ENCODE measurements around the gene FAM83C. TPM values are rescaled to one million over a fixed set of nuclear protein-coding genes. Genes with fewer than 3 reads are reported as not detected.

Gene FAM83C
- total RNA-seq, 2 experiments from 2014 or later, result not detected

- intact Hi-C loops (cut with DNase I, micrococcal nuclease), result no loop called here
- DNase-seq, result no peak
- no peak overlapping the region for H3K4me3 Mint-ChIP-seq
- no peaks in the 10 kb centered on the region for H3K4me1 ChIP-seq (ENCODE audit: insufficient read depth, low read length)
- no peaks in the 10 kb centered on the region for H3K9me3 ChIP-seq (ENCODE audit: control insufficient read depth in 1 of 2, insufficient read depth in 1 of 2, low read length in 2 of 2)
- no peak for ATAC-seq (ENCODE audit: poor library complexity)
- no peak for TF ChIP-seq CTCF (IDR thresholded peaks at IDR 0.05)
- H3K27me3 Mint-ChIP-seq, result no peaks in the 10 kb centered on the region
- H3K36me3 ChIP-seq (ENCODE audit: insufficient read depth, low read length), result no peaks in the 10 kb centered on the region
- H3K36me3 Mint-ChIP-seq (ENCODE audit: low read depth), result no peaks in the 10 kb centered on the region
- H3K4me3 ChIP-seq (ENCODE audit: low read length), result no peak overlapping the region
- H3K27ac Mint-ChIP-seq, result no peak overlapping the region
- CTCF ChIA-PET, result no interaction called here
- H3K27ac ChIP-seq (ENCODE audit: low read depth in 1 of 2, low read length in 2 of 2), result no peak overlapping the region
- POLR2A ChIA-PET, result no interaction called here
- H3K4me1 Mint-ChIP-seq (ENCODE audit: low read depth), result no peaks in the 10 kb centered on the region
- no peaks in the 10 kb centered on the region for H3K9me3 Mint-ChIP-seq
- no peaks in the 10 kb centered on the region for H3K27me3 ChIP-seq (ENCODE audit: control insufficient read depth in 1 of 2, insufficient read depth in 2 of 2, low read length in 2 of 2)
Measured at GRCh38 chr20:35293303-35294292, 1.4 kb upstream of the FAM83C start.

GRCh38 chr20:35292504-35293285, 470 bp upstream of the FAM83C start:
- POLR2A ChIA-PET, result no interaction called here
- Histone ChIP-seq H3K27me3 (ENCODE audit: control insufficient read depth in 1 of 2, insufficient read depth in 2 of 2, low read length in 2 of 2) (no peaks in the 10 kb centered on the region), H3K27ac (ENCODE audit: low read depth in 1 of 2, low read length in 2 of 2) (no peak overlapping the region), H3K4me1 (ENCODE audit: insufficient read depth, low read length) (no peaks in the 10 kb centered on the region), H3K9me3 (ENCODE audit: control insufficient read depth in 1 of 2, insufficient read depth in 1 of 2, low read length in 2 of 2) (no peaks in the 10 kb centered on the region), H3K4me3 (ENCODE audit: low read length) (no peak overlapping the region), H3K36me3 (ENCODE audit: insufficient read depth, low read length) (no peaks in the 10 kb centered on the region)
- Mint-ChIP-seq H3K4me1 (ENCODE audit: low read depth) (no peaks in the 10 kb centered on the region), H3K9me3 (no peaks in the 10 kb centered on the region), H3K27me3 (no peaks in the 10 kb centered on the region), H3K4me3 (no peak overlapping the region), H3K36me3 (ENCODE audit: low read depth) (no peaks in the 10 kb centered on the region), H3K27ac (no peak overlapping the region)
- DNase-seq (peak in 1 of 14 experiments; percentile 13), ATAC-seq (ENCODE audit: poor library complexity) (no peak)
- CTCF ChIA-PET, result no interaction called here
- TF ChIP-seq CTCF (IDR thresholded peaks at IDR 0.05), result no peak
- intact Hi-C loops (cut with DNase I, micrococcal nuclease), result no loop called here

GRCh38 chr20:35290887-35291417, 1.3 kb downstream of the FAM83C start:
- H3K27me3 ChIP-seq (ENCODE audit: control insufficient read depth in 1 of 2, insufficient read depth in 2 of 2, low read length in 2 of 2), result no peaks in the 10 kb centered on the region
- POLR2A ChIA-PET, result no interaction called here

More at GRCh38 chr20:35290887-35291417, 1.3 kb downstream of the FAM83C start:
- CTCF ChIA-PET, result interaction anchor here (1.0 kb wide), 1 partner anchor 13 kb away, joined by 3 read pairs; no protein-coding TSS in a partner anchor
- Histone ChIP-seq H3K9me3 (ENCODE audit: control insufficient read depth in 1 of 2, insufficient read depth in 1 of 2, low read length in 2 of 2) (no peaks in the 10 kb centered on the region), H3K36me3 (ENCODE audit: insufficient read depth, low read length) (no peaks in the 10 kb centered on the region), H3K4me3 (ENCODE audit: low read length) (no peak overlapping the region), H3K27ac (ENCODE audit: low read depth in 1 of 2, low read length in 2 of 2) (no peak overlapping the region), H3K4me1 (ENCODE audit: insufficient read depth, low read length) (no peaks in the 10 kb centered on the region)
- no peak overlapping the region for H3K27ac Mint-ChIP-seq
- DNase-seq (no peak), ATAC-seq (ENCODE audit: poor library complexity) (no peak)
- no peaks in the 10 kb centered on the region for H3K9me3 Mint-ChIP-seq
- no peaks in the 10 kb centered on the region for H3K27me3 Mint-ChIP-seq
- H3K36me3 Mint-ChIP-seq (ENCODE audit: low read depth), result no peaks in the 10 kb centered on the region
- no peaks in the 10 kb centered on the region for H3K4me1 Mint-ChIP-seq (ENCODE audit: low read depth)
- no peak for TF ChIP-seq CTCF (IDR thresholded peaks at IDR 0.05)
- H3K4me3 Mint-ChIP-seq, result no peak overlapping the region
- intact Hi-C loops (cut with DNase I, micrococcal nuclease), result no loop called here
